Testis (tissue), 3 donors: ENCODE results near the gene CGNL1. TPM values are rescaled to one million over a fixed set of nuclear protein-coding genes. Genes with fewer than 3 reads are reported as not detected.
A peak's percentile ranks its signal among the peaks of the same experiment; 100 is the strongest.

Experiments
- DNase-seq: peaks from one replicate; pipeline ENCODE4 v3.0.0-alpha.2; 2019
- H3K27ac ChIP-seq, 2 donors: fragments of 200-600 bp; sonication (generic); one replicate each; pipeline ENCODE4 v1.5.1; 2019
- H3K27me3 ChIP-seq: fragments of 200-600 bp; sonication (generic); one replicate; pipeline ENCODE4 v1.5.1; 2019
- H3K36me3 ChIP-seq: fragments of 200-600 bp; sonication (generic); one replicate; pipeline ENCODE4 v1.5.1; 2017; ENCODE audit warnings: low read depth; ENCODE audit errors: missing control alignments
- H3K4me1 ChIP-seq: fragments of 200-600 bp; sonication (generic); one replicate; pipeline ENCODE4 v1.5.1; 2019
- H3K4me3 ChIP-seq, 2 donors: fragments of 200-600 bp; sonication (generic); one replicate each; pipeline ENCODE4 v1.5.1; 2017 to 2019
- H3K9me3 ChIP-seq: fragments of 200-600 bp; sonication (generic); one replicate; pipeline ENCODE4 v1.5.1; 2017
- CTCF ChIP-seq, 3 experiments: fragments of 450-650 bp in 2 of 3; fragments of 200-600 bp in 1 of 3; sonication (generic) in 1 of 3; IDR thresholded peaks; one replicate each; pipeline ENCODE4 v1.5.1; 2016 to 2019; ENCODE audit warnings: antibody characterized with exemption in 3 of 3, mild to moderate bottlenecking in 2 of 3, moderate library complexity in 1 of 3
- POLR2A ChIP-seq: fragments of 450-650 bp; IDR thresholded peaks from one replicate; pipeline ENCODE4 v1.6.1; 2017; ENCODE audit warnings: antibody characterized with exemption, mild to moderate bottlenecking, moderate library complexity
- WGBS, 2 donors: methylation state at CpG; one replicate each; pipeline ENCODE4 v1.1.5; 2018; 5-methylcytosine and 5-hydroxymethylcytosine counted together
- intact Hi-C: fragments of 100-400 bp; cut with DNase I; formaldehyde crosslinking; loops from one replicate; pipeline ENCODE4 v1.15.1; 2023; ENCODE audit warnings: low total_unique reads
- polyA plus RNA-seq: library from polyadenylated mRNA; stranded (reverse); fragments of 350-450 nt; fragmentation: Illumina TruSeq; extraction: RNeasy Lipid Tissue Mini Kit (QIAGEN cat#74804); gene quantifications from one replicate; pipeline ENCODE4 v1.2.3, GENCODE V29; 2014; ENCODE audit warnings: low read depth, low replicate concordance; ENCODE audit not compliant: insufficient read depth
- total RNA-seq, 2 donors: library from RNA; depleted of rRNA; stranded (reverse); fragments of >200 nt; gene quantifications; one replicate each; pipeline ENCODE4 v1.2.3, GENCODE V29; 2016

The CGNL1 gene
- total and polyA plus RNA-seq, 3 donors from 2014 or later = 21.0 to 40.2 (median 29.2) TPM

- H3K4me3 ChIP-seq = no peak overlapping the region
- no peaks in the 10 kb centered on the region for H3K36me3 ChIP-seq
- H3K4me1 ChIP-seq = peaks cover 32% of the 10 kb centered on the region
- TF ChIP-seq CTCF (IDR thresholded peaks at IDR 0.05) = no peak
- TF ChIP-seq POLR2A = no peak
- no peaks in the 10 kb centered on the region for H3K27me3 ChIP-seq
- peak overlapping the region; percentile 43 to 81 for H3K27ac ChIP-seq
- intact Hi-C loops = no loop called here
- WGBS, 2 donors = 63 to 64% methylated on average over 9 of the region's 9 CpGs
- no peak for DNase-seq
- no peaks in the 10 kb centered on the region for H3K9me3 ChIP-seq
These were observed 129.7 kb downstream of the CGNL1 start for GRCh38 chr15:57505949-57506391.

GRCh38 chr15:57506422-57506821 is 130.1 kb downstream of the CGNL1 start:
- intact Hi-C loops = no loop called here
- no peaks in the 10 kb centered on the region for H3K36me3 ChIP-seq
- H3K4me1 ChIP-seq = peaks cover 30% of the 10 kb centered on the region
- H3K27me3 ChIP-seq = no peaks in the 10 kb centered on the region
- 59 to 82% methylated on average over 2 of the region's 2 CpGs for WGBS, 2 donors
- H3K27ac ChIP-seq = peak overlapping the region; percentile 63 to 81
- no peaks in the 10 kb centered on the region for H3K9me3 ChIP-seq
- no peak for TF ChIP-seq POLR2A
- no peak for TF ChIP-seq CTCF (IDR thresholded peaks at IDR 0.05)
- no peak overlapping the region for H3K4me3 ChIP-seq
- DNase-seq = no peak

- no peaks in the 10 kb centered on the region for H3K27me3 ChIP-seq
- TF ChIP-seq CTCF (IDR thresholded peaks at IDR 0.05) (no peak), POLR2A (no peak)
- no peak for DNase-seq
- H3K4me1 ChIP-seq = peaks cover 23% of the 10 kb centered on the region
- H3K9me3 ChIP-seq = no peaks in the 10 kb centered on the region
- peak overlapping the region in 1 of 2 donors; percentile 81 for H3K27ac ChIP-seq
- intact Hi-C loops = no loop called here
- H3K36me3 ChIP-seq = no peaks in the 10 kb centered on the region
- 99% methylated on average over 2 of the region's 2 CpGs for whole genome bisulfite sequencing, 2 donors
- no peak overlapping the region for H3K4me3 ChIP-seq
These were observed 130.8 kb downstream of the CGNL1 start for GRCh38 chr15:57507111-57507510.

- no peak for TF ChIP-seq CTCF (IDR thresholded peaks at IDR 0.05)
- peak; percentile 51 for DNase-seq
- intact Hi-C loops = no loop called here
- Histone ChIP-seq H3K27ac (peak overlapping the region in 1 of 2 donors; percentile 26), H3K4me3 (no peak overlapping the region), H3K9me3 (no peaks in the 10 kb centered on the region), H3K4me1 (peaks cover 18% of the 10 kb centered on the region), H3K36me3 (no peaks in the 10 kb centered on the region), H3K27me3 (no peaks in the 10 kb centered on the region)
- WGBS, 2 donors = 38 to 45% methylated on average over 8 to 12 of the region's 12 CpGs
These were observed 132.8 kb downstream of the CGNL1 start for GRCh38 chr15:57509126-57509525.

- no peak for DNase-seq
- no peak overlapping the region for H3K4me3 ChIP-seq
- TF ChIP-seq CTCF (IDR thresholded peaks at IDR 0.05) = no peak
- TF ChIP-seq POLR2A = no peak
- WGBS, 2 donors = 51 to 60% methylated on average over 4 of the region's 4 CpGs
- H3K36me3 ChIP-seq = no peaks in the 10 kb centered on the region
- peaks cover 18% of the 10 kb centered on the region for H3K4me1 ChIP-seq
- no peak overlapping the region for H3K27ac ChIP-seq
- no peaks in the 10 kb centered on the region for H3K27me3 ChIP-seq
- no peaks in the 10 kb centered on the region for H3K9me3 ChIP-seq
- intact Hi-C loops = no loop called here
These were observed 133.7 kb downstream of the CGNL1 start for GRCh38 chr15:57509965-57510364.
